ENCODE measurements around the gene ABLIM1. TPM values are rescaled to one million over a fixed set of nuclear protein-coding genes. Genes with fewer than 3 reads are reported as not detected.

Gene ABLIM1
- total and polyA plus RNA-seq, 2 of the 4 experiments (the other 2 are of a cell fraction): 7.7 to 9.9 TPM

GRCh38 chr10:114491933-114492332, 166.1 kb downstream of the ABLIM1 start:
- H2AK9ac ChIP-seq (replicated peaks; ENCODE audit: low read depth, low read length, poor library complexity): no peak overlapping the region
- no peaks in the 10 kb centered on the region for H3K9me3 ChIP-seq (ENCODE audit: control insufficient read depth, insufficient read depth, low read length)
- intact Hi-C loops (cut with micrococcal nuclease): no loop called here
- no peaks in the 10 kb centered on the region for H3K4me1 ChIP-seq (ENCODE audit: control insufficient read depth, insufficient read depth, low read length)
- 20% methylated on average over 1 of the region's 4 CpGs; no CpG with 5 or more reads in 1 of the 2 experiments for WGBS, 2 experiments (ENCODE audit: extremely low coverage in 2 of 2, insufficient read length in 1 of 2)
- POLR2A ChIA-PET (ENCODE audit: unreplicated experiment): no interaction called here
- H3K56ac ChIP-seq (ENCODE audit: extremely low read depth, insufficient read depth, low read length): no peak overlapping the region
- H2BK15ac ChIP-seq (ENCODE audit: low read depth, low read length): no peak overlapping the region
- no peak overlapping the region for H3K4me2 ChIP-seq (ENCODE audit: low read depth, low read length)
- BruUV-seq (replicated peaks): no TSS peak
- in situ Hi-C loops (cut with MboI; ENCODE audit: low sequenced_read_pairs): no loop called here
- TF ChIP-seq CEBPB (IDR thresholded peaks at IDR 0.05; ENCODE audit: low read depth, low read length) (no peak), SMC3 (IDR thresholded peaks at IDR 0.05; ENCODE audit: low read depth, low read length) (no peak), ELK1 (IDR thresholded peaks at IDR 0.05; ENCODE audit: borderline replicate concordance, low read depth, low read length) (no peak), NFE2L2 (IDR thresholded peaks at IDR 0.05; ENCODE audit: low read depth, low read length) (no peak), USF2 (IDR thresholded peaks at IDR 0.05; ENCODE audit: low read depth, low read length) (no peak), CHD1 (IDR thresholded peaks at IDR 0.05; ENCODE audit: low read depth, low read length) (no peak), CTCF (conservative IDR thresholded peaks at IDR 0.05; ENCODE audit: low read depth, low read length) (no peak), MXI1 (IDR thresholded peaks at IDR 0.05; ENCODE audit: borderline replicate concordance, low read depth, low read length) (no peak), POLR2A (IDR thresholded peaks at IDR 0.05; ENCODE audit: low read depth, low read length) (no peak), RCOR1 (IDR thresholded peaks at IDR 0.05; ENCODE audit: insufficient replicate concordance, low read length) (no peak), MAZ (IDR thresholded peaks at IDR 0.05; ENCODE audit: borderline replicate concordance, low read depth, low read length) (no peak), BHLHE40 (IDR thresholded peaks at IDR 0.05; ENCODE audit: low read depth, low read length) (no peak), FOS (IDR thresholded peaks at IDR 0.05; ENCODE audit: low read depth, low read length) (no peak), RFX5 (IDR thresholded peaks at IDR 0.05; ENCODE audit: low read depth, low read length) (no peak), MAFK (IDR thresholded peaks at IDR 0.05; ENCODE audit: low read depth, low read length) (no peak), RAD21 (IDR thresholded peaks at IDR 0.05; ENCODE audit: low read length) (no peak)
- CTCF ChIA-PET: no interaction called here
- DNase-seq: no peak
- no peaks in the 10 kb centered on the region for H4K20me1 ChIP-seq (ENCODE audit: insufficient read depth, low read length)
- H3K14ac ChIP-seq (replicated peaks; ENCODE audit: low read depth, low read length): no peak overlapping the region
- H2BK120ac ChIP-seq (ENCODE audit: low read depth, low read length): no peak overlapping the region
- no peak overlapping the region for H3K9ac ChIP-seq (ENCODE audit: low read depth, low read length)
- no peak overlapping the region for H2BK20ac ChIP-seq (ENCODE audit: low read depth, low read length)
- H4K91ac ChIP-seq (ENCODE audit: insufficient read depth, low read depth, low read length): no peak overlapping the region
- H4K5ac ChIP-seq (ENCODE audit: low read depth, low read length): no peak overlapping the region
- dilution Hi-C loops (cut with HindIII; ENCODE audit: low sequenced_read_pairs, unreplicated experiment): no loop called here
- no peak overlapping the region for H3K23ac ChIP-seq (ENCODE audit: low read depth, low read length)
- H3K79me1 ChIP-seq (ENCODE audit: low read depth in 1 of 2, low read length in 2 of 2): no peaks in the 10 kb centered on the region
- no peaks in the 10 kb centered on the region for H3K36me3 ChIP-seq (ENCODE audit: control insufficient read depth, insufficient read depth, low read length)
- H2BK5ac ChIP-seq (ENCODE audit: low read depth, low read length, poor library complexity, severe bottlenecking): no peak overlapping the region
- H3K4me3 ChIP-seq (ENCODE audit: insufficient read depth, low read depth, low read length): no peak overlapping the region
- H3K4ac ChIP-seq (ENCODE audit: low read depth, low read length): no peak overlapping the region
- no peak overlapping the region for H4K8ac ChIP-seq (ENCODE audit: low read depth in 2 of 2, low read length in 2 of 2)
- no peak for ATAC-seq (ENCODE audit: low read depth)
- no peak overlapping the region for H3K27ac ChIP-seq (ENCODE audit: insufficient read depth, low read length)
- H3K27me3 ChIP-seq (ENCODE audit: control insufficient read depth, insufficient read depth, low read length): no peaks in the 10 kb centered on the region
- no peak overlapping the region for H2AK5ac ChIP-seq (ENCODE audit: low read depth, low read length)
- H3K9me1 ChIP-seq (ENCODE audit: insufficient read depth, low read length): no peaks in the 10 kb centered on the region; the same call in 1 of the 2 replicates
- no peak overlapping the region for H3K18ac ChIP-seq (ENCODE audit: low read depth, low read length)
- H2AFZ ChIP-seq (replicated peaks; ENCODE audit: low read length, poor library complexity): no peak overlapping the region

Measured in IMR-90 (cell line).